ENCODE data around the gene HELQ. TPM values are rescaled to one million over a fixed set of nuclear protein-coding genes. Genes with fewer than 3 reads are reported as not detected.
A peak's percentile ranks its signal among the peaks of the same experiment; 100 is the strongest.

The HELQ gene
- total RNA-seq, 6 experiments from 2014 or later, result 9.5 to 13.0 (median 11.8) TPM

GRCh38 chr4:83387476-83388312 lies 67.9 kb downstream of the HELQ start:
- 0 out of 2 replicates have a peak overlapping the region, but pooled peaks have one; percentile 18 for H3K27ac Mint-ChIP-seq
- DNase-seq, result no peak
- H3K36me3 Mint-ChIP-seq (ENCODE audit: low read depth), result no peaks in the 10 kb centered on the region
- TF ChIP-seq CTCF (IDR thresholded peaks at IDR 0.05), result no peak
- H3K4me3 Mint-ChIP-seq, result no peak overlapping the region
- peaks cover 5% of the 10 kb centered on the region; the same call in 1 of the 2 replicates for H3K27me3 Mint-ChIP-seq (ENCODE audit: insufficient read depth)
- peaks cover 16% of the 10 kb centered on the region for H3K4me1 Mint-ChIP-seq (ENCODE audit: low read depth)
- no peaks in the 10 kb centered on the region for H3K9me3 Mint-ChIP-seq

GRCh38 chr4:83387012-83387411 lies 68.6 kb downstream of the HELQ start:
- TF ChIP-seq CTCF (IDR thresholded peaks at IDR 0.05), result no peak
- peaks cover 9% of the 10 kb centered on the region; the same call in 1 of the 2 replicates for H3K27me3 Mint-ChIP-seq (ENCODE audit: insufficient read depth)
- H3K4me3 Mint-ChIP-seq, result no peak overlapping the region
- no peaks in the 10 kb centered on the region for H3K36me3 Mint-ChIP-seq (ENCODE audit: low read depth)
- no peaks in the 10 kb centered on the region for H3K9me3 Mint-ChIP-seq
- no peak for DNase-seq
- peaks cover 16% of the 10 kb centered on the region for H3K4me1 Mint-ChIP-seq (ENCODE audit: low read depth)
- 0 out of 2 replicates have a peak overlapping the region, but pooled peaks have one; percentile 18 for H3K27ac Mint-ChIP-seq

- Mint-ChIP-seq H3K27ac (no peak overlapping the region), H3K4me3 (no peak overlapping the region), H3K4me1 (ENCODE audit: low read depth) (peaks cover 14% of the 10 kb centered on the region), H3K9me3 (peaks cover 7% of the 10 kb centered on the region; the same call in 1 of the 2 replicates), H3K27me3 (ENCODE audit: insufficient read depth) (peaks cover 13% of the 10 kb centered on the region), H3K36me3 (ENCODE audit: low read depth) (peaks cover 4% of the 10 kb centered on the region; the same call in 1 of the 2 replicates)
- DNase-seq, result no peak
- TF ChIP-seq CTCF (IDR thresholded peaks at IDR 0.05), result no peak
Observed at GRCh38 chr4:83382850-83383249, 72.8 kb downstream of the HELQ start.

- Mint-ChIP-seq H3K4me3 (no peak overlapping the region), H3K4me1 (ENCODE audit: low read depth) (no peaks in the 10 kb centered on the region), H3K9me3 (peaks cover 8% of the 10 kb centered on the region; the same call in 1 of the 2 replicates), H3K36me3 (ENCODE audit: low read depth) (peaks cover 4% of the 10 kb centered on the region; the same call in 1 of the 2 replicates), H3K27ac (no peak overlapping the region), H3K27me3 (ENCODE audit: insufficient read depth) (peaks cover 16% of the 10 kb centered on the region)
- no peak for TF ChIP-seq CTCF (IDR thresholded peaks at IDR 0.05)
- no peak for DNase-seq
Observed at GRCh38 chr4:83381173-83381572, 74.5 kb downstream of the HELQ start.

GRCh38 chr4:83378419-83378818 lies 77.2 kb downstream of the HELQ start:
- Mint-ChIP-seq H3K27ac (no peak overlapping the region), H3K4me3 (no peak overlapping the region), H3K4me1 (ENCODE audit: low read depth) (no peaks in the 10 kb centered on the region), H3K36me3 (ENCODE audit: low read depth) (peaks cover 4% of the 10 kb centered on the region; the same call in 1 of the 2 replicates), H3K27me3 (ENCODE audit: insufficient read depth) (peaks cover 13% of the 10 kb centered on the region), H3K9me3 (peaks cover 8% of the 10 kb centered on the region; the same call in 1 of the 2 replicates)
- no peak for DNase-seq
- no peak for TF ChIP-seq CTCF (IDR thresholded peaks at IDR 0.05)
